ENCODE measurements around the gene WASF3. TPM values are rescaled to one million over a fixed set of nuclear protein-coding genes. Genes with fewer than 3 reads are reported as not detected.

The WASF3 gene
- total RNA-seq, 1 experiment from 2014 or later = 0.31 TPM

GRCh38 chr13:26605845-26606244 lies 48.4 kb downstream of the WASF3 start:
- Histone ChIP-seq H3K79me2 (ENCODE audit: low read depth) (no peaks in the 10 kb centered on the region), H2AFZ (no peak overlapping the region), H3K9me3 (ENCODE audit: insufficient read depth, low read depth) (no peaks in the 10 kb centered on the region), H3K9me2 (ENCODE audit: insufficient read depth) (no peaks in the 10 kb centered on the region), H4K20me1 (ENCODE audit: insufficient read depth) (0 out of 2 replicates have a peak, but pooled peaks cover 3% of the 10 kb centered on the region), H3K4me1 (replicated peaks; ENCODE audit: insufficient read depth) (no peaks in the 10 kb centered on the region), H3K4me3 (no peak overlapping the region), H3F3A (ENCODE audit: insufficient read depth, low read depth) (no peaks in the 10 kb centered on the region), H3K36me3 (ENCODE audit: low read depth) (no peaks in the 10 kb centered on the region), H3K27ac (no peak overlapping the region), H3K4me2 (no peak overlapping the region), H3K27me3 (ENCODE audit: insufficient read depth, low read depth) (no peaks in the 10 kb centered on the region)
- TF ChIP-seq EZH2 (IDR thresholded peaks at IDR 0.05; ENCODE audit: low read depth) = no peak
- no peak for TF ChIP-seq CTCF (conservative IDR thresholded peaks at IDR 0.05)
- no peak for DNase-seq
- intact Hi-C loops (cut with micrococcal nuclease; ENCODE audit: unreplicated experiment) = no loop called here
- ChIA-PET CTCF (no interaction called here), POLR2A (ENCODE audit: unreplicated experiment) (no interaction called here)
- no TSS peak for BruUV-seq (replicated peaks)

- DNase-seq = no peak
- H3K27me3 ChIP-seq (ENCODE audit: insufficient read depth, low read depth) = no peaks in the 10 kb centered on the region
- H3K36me3 ChIP-seq (ENCODE audit: low read depth) = no peaks in the 10 kb centered on the region
- CTCF ChIA-PET = interaction anchor here (0.6 kb wide), 1 partner anchor 41 kb away, joined by 5 read pairs; no protein-coding TSS in a partner anchor
- H3K4me2 ChIP-seq = no peak overlapping the region
- H3K4me1 ChIP-seq (replicated peaks; ENCODE audit: insufficient read depth) = no peaks in the 10 kb centered on the region
- H3K79me2 ChIP-seq (ENCODE audit: low read depth) = no peaks in the 10 kb centered on the region
- H3F3A ChIP-seq (ENCODE audit: insufficient read depth, low read depth) = no peaks in the 10 kb centered on the region
- H3K9me2 ChIP-seq (ENCODE audit: insufficient read depth) = no peaks in the 10 kb centered on the region
- POLR2A ChIA-PET (ENCODE audit: unreplicated experiment) = no interaction called here
- H3K4me3 ChIP-seq = no peak overlapping the region
- no peak overlapping the region for H3K27ac ChIP-seq
- no peak overlapping the region for H2AFZ ChIP-seq
- intact Hi-C loops (cut with micrococcal nuclease; ENCODE audit: unreplicated experiment) = no loop called here
- no TSS peak for BruUV-seq (replicated peaks)
- H4K20me1 ChIP-seq (ENCODE audit: insufficient read depth) = 0 out of 2 replicates have a peak, but pooled peaks cover 3% of the 10 kb centered on the region
- no peaks in the 10 kb centered on the region for H3K9me3 ChIP-seq (ENCODE audit: insufficient read depth, low read depth)
- no peak for TF ChIP-seq EZH2 (IDR thresholded peaks at IDR 0.05; ENCODE audit: low read depth)
- no peak for TF ChIP-seq CTCF (conservative IDR thresholded peaks at IDR 0.05)
These were observed 49.1 kb downstream of the WASF3 start for GRCh38 chr13:26606631-26607030.

GRCh38 chr13:26614721-26615120 lies 57.2 kb downstream of the WASF3 start:
- ChIA-PET POLR2A (ENCODE audit: unreplicated experiment) (no interaction called here), CTCF (no interaction called here)
- no peak for TF ChIP-seq CTCF (conservative IDR thresholded peaks at IDR 0.05)
- no peak for TF ChIP-seq EZH2 (IDR thresholded peaks at IDR 0.05; ENCODE audit: low read depth)
- Histone ChIP-seq H2AFZ (no peak overlapping the region), H3K4me3 (no peak overlapping the region), H3K4me2 (no peak overlapping the region), H3F3A (ENCODE audit: insufficient read depth, low read depth) (no peaks in the 10 kb centered on the region), H3K9me2 (ENCODE audit: insufficient read depth) (no peaks in the 10 kb centered on the region), H3K9me3 (ENCODE audit: insufficient read depth, low read depth) (no peaks in the 10 kb centered on the region; the same call in 1 of the 2 replicates), H3K36me3 (ENCODE audit: low read depth) (no peaks in the 10 kb centered on the region), H3K79me2 (ENCODE audit: low read depth) (no peaks in the 10 kb centered on the region), H3K27ac (no peak overlapping the region), H4K20me1 (ENCODE audit: insufficient read depth) (no peaks in the 10 kb centered on the region), H3K27me3 (ENCODE audit: insufficient read depth, low read depth) (no peaks in the 10 kb centered on the region), H3K4me1 (replicated peaks; ENCODE audit: insufficient read depth) (no peaks in the 10 kb centered on the region)
- intact Hi-C loops (cut with micrococcal nuclease; ENCODE audit: unreplicated experiment) = no loop called here
- no TSS peak for BruUV-seq (replicated peaks)
- no peak for DNase-seq
